Measurements from ENCODE around the gene ULK4.

The ULK4 gene

DNA sequence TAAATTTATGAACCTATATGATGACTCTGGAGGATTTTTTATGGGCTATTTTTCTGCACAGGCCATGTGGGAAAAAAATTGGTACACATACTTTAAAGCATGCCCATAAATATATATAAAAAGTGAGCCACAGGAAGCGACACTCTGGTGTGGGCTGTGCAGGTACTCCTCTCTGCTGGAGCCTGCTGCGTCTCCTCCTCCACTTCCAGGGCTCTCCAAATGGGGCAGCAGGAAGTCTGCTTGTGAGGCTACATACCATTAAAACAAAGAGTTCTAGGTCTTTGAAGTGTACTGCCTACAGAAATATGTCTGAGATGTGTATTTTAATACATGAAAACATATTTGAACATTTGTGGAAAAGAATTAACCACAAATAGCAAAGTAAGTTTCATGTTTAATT lies 627.5 kb downstream of the ULK4 start:
- DNase-seq = no peak

GRCh38 chr3:41331041-41331440 lies 630.9 kb downstream of the ULK4 start:
- no peak for DNase-seq

DNA sequence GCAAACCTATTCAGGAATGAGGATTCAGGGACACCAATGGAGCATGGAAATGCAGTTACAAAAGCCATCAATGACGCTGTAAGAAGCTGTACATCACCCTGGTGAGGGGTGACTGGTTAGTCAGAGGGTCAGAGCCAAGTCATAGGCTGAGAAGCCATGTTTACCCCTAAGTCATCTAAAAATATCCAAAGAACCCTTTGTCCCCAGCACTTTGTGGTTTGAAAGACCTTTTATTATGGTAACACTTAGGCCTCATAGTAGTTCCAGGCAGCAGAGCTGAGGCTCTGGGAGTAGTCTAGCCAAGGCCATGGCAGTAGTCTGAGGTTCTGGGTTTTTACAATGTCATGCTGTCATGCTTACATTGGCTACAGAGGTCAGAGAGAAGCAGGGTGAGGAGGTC lies 631.4 kb downstream of the ULK4 start:
- no peak for DNase-seq

DNA sequence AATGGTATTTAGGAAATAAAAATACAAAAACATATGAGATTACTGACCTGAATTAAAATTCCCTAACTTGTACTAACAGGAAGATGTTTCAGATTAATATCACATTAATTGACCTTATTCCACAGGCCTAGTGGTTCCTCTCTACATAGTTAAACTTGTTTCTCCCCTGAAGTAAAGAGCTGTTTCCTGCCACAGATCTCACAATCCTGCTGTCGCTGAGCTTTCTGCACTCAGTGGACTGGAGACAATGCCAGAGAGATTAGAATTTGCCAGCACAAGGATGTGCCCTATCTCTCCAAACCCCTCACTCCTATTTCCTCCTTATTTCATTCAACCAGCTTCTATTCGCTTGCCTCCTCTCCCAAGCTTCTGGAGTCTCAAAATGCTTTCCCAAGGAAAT lies 632.0 kb downstream of the ULK4 start:
- no peak for DNase-seq

DNA sequence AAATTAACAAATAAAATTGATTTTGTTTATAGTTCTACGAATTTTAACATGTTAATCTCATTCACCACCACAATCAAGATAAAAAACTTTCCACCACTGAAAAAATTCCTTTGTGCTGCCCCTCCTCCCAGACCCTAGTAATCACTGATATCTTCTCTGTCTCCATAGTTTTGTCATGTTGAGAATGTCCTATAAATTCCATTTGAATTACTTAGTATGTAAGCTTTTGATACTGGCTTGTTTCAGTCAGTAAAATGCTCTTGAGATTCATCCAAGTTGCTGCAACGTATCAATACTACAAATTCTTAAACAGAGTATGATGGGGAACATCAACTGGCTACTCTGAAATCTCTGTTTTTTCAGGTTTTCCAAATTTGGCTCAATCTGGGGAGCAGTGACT lies 633.0 kb downstream of the ULK4 start:
- no peak for DNase-seq

DNA sequence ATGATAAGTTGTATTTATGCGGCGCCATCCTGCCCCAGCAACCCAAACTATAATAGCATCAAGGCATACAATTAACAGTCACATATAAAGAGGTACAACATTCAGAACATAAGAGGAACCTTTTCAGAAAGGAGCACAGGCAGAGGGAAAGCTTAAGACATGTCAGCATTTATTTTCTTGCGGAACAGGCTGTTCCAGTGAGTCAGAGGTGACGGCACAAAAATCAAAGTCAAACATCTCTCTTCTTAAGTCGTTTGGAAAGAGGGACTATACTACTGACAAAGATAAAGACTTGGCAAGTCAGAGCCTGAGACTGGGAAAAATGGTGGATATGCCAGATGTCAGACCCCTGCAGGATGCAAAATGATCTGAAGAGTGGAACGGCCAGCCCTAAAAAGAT lies 634.2 kb downstream of the ULK4 start:
- no peak for DNase-seq

- no peak for DNase-seq
These were observed 637.8 kb downstream of the ULK4 start for GRCh38 chr3:41324156-41324475.

DNA sequence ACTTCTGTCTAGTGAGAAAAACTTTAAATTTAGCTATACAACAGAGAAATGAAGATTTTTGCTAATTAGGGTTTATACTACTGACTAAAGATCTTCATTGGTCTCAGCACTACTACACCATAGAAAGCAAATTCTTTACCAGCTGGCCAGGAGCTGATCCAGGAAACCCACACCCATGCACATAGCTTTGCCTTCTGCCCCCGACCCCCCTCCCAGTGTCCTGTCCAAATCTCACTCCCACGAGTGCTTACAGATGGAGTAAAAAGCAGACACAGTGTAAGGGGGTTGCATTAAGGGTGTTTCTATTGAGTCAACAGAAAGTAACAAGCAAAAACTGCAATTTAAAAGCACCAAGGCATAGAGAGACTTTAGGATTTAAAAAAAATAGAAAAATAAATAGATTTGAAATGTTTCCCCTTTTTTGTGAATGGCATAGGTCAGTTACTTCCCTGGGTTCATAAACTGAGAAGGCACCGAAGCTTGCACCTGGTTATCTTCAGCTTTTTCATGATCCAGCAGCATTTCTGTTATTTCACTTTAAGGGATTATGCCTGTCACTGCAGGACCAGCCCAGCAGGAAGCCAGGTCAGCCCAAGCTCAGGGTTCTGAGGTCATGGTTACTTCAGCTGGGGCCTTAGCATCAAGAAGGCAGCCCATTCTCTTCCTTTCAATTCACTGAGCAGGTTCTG lies 638.3 kb downstream of the ULK4 start:
- no peak for DNase-seq

- DNase-seq = no peak
These were observed 640.3 kb downstream of the ULK4 start for GRCh38 chr3:41321642-41321980.

DNA sequence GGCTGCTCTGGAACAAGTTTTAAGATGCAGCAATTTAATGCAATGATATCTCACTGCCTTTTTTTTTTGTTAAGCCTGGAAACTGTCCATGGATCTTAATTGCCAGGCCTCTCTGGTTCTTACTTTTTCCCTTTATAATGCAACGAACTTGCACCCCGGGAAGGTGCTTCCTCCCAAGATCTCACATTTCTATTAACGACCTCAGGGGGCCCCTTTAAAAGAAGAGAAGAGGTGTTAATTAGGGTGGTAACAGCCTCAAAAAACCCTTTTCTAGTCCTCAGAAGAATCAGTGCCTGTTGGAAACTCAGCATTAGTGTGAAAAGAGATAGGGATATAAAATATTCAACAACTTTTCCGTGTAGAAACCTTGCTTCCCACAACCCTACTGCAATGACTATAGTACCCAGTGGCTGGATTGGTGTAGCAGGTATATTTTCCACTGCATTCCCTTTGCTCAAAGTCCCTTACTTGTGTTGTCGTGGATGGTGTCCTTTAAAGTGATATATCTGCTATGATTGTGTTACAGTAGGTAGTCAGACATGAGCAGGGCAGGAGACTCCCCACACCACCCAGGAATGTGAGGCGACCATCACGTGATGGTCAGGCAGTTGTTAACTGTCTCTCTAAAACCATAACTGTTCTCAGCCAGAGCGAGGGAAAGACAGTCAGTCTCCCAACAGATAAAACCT lies 640.8 kb downstream of the ULK4 start:
- DNase-seq = no peak

DNA sequence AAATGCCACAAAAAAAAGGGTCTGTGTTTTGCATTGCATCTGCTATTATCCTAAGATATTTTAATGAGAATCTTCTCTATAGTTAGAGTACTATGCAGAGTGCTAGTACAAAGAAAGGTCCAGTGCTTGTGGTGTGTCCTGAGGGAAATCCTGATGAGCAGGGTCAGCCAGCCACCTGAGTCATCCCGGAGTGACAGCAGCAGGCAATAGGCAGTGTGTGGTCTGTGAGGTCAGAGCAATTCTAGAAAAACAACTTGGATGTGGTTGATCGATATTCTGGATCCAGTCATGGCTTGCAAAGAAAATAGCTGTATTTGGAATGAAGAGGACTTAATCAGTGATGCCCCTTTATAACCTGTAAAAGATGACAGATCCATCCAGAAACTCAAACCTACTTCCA lies 643.4 kb downstream of the ULK4 start:
- DNase-seq = no peak

- DNase-seq = no peak
These were observed 644.2 kb downstream of the ULK4 start for GRCh38 chr3:41317718-41318117.

DNA sequence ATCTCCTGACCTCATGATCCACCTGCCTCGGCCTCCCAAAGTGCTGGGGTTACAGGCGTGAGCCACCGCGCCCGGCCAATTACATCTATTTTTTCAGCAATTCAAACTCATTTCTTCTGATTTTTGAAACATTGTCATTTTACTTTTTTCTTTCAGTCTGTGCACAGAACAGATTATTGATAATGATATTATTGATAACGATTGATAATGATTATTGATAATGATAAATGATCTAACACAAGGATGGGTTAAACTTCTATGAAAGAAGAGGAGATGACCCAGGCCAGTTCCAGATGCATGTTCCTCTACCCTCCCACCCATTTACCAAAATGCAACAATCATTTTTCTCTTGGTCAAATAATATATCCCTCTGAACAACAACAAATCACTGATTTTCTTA lies 644.6 kb downstream of the ULK4 start:
- DNase-seq = no peak

DNA sequence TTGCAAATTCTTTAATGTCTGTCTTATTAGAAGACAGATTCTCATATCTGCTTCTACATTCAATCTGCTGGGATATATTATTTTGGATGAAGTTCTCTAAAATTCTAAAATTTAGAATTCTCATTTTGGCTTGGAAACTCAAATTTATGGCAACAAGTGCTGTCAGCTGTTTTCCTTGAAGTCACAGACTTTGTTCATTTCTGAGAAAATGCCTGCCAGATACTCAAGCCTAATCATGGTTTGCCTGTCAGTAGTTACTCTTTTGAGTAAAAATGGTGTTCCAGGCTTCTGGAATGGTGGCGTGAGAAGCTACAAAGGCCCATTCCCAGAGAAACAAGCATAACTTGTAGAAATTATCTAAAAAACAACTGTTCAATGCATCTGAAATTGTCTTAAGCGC lies 646.8 kb downstream of the ULK4 start:
- DNase-seq = no peak

GRCh38 chr3:41308119-41308518 lies 653.8 kb downstream of the ULK4 start:
- DNase-seq = no peak

- DNase-seq = no peak
These were observed 654.8 kb downstream of the ULK4 start for GRCh38 chr3:41307065-41307464.

DNA sequence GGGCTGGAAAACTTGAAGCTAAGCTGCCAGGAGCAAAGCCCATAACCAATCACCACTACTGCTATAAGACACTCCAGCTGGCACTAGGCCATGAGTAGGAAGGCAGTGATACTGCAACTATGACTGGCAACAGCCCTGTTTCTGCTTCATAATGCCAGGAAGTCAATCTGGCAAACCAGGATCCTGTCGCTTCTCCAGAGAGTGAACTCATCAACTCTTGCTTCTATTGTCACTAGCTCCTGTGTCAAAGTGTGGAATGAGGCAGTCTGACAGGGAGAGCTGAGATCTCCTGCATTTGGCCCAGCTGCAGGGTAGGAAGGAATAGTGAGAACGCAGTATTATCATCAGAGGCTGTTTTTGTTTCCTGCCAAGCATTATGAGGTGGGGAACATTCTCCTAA lies 657.3 kb downstream of the ULK4 start:
- DNase-seq = no peak

DNA sequence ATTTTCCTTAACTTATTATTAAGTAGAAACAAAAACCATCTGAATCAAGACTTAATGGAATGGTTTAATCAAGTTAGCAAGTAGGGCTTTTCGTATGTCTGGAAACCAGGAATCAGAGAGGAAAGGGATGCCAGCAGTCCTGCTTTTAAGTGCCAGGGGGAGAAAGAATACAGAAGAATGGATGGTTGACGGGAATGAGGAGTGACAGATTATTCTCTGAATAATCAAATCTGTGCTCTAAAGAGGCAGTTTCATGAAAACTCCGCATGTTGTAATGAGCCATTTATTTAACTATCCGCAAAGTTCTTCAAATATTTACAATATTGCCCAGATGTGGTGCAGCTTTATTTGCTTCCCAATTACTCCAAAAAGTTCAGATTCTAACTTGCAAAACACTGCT lies 659.6 kb downstream of the ULK4 start:
- DNase-seq = no peak

DNA sequence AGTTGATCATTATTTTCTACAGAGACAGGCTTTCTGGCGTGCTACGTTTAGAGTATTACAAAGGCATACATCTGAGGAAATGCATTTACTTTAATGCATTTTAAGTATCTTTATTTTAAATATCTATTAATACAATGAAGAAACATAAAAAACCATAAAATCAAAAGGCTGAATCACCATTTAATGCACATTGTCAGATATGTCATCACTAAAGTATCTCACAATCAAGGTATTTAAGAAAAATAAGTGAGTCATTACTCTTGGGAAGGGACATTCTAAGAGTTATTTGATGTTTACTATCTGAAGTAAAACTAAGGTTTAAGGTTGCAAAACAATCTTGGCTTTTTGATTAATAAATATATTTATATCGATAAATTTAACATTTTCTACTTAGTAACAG lies 660.4 kb downstream of the ULK4 start:
- no peak for DNase-seq

DNA sequence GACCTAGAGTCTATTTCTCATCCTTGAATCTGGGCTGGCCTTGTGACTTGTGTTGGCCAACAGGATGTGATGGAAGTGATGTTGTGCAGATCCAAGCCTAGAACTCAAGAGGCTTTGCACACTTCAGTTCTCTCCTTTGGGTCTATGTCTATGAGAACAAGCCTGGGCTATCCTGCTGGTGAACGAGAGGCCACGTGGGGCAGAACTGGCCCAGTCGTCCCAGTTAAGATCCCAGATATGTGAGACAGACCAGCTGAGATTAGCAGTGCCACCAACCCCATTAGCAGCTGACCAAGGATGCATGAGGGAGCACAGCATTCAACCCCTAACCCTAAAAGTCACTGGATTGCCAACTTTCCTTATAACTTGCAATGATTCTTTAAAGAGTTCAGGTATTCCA lies 662.9 kb downstream of the ULK4 start:
- no peak for DNase-seq

DNA sequence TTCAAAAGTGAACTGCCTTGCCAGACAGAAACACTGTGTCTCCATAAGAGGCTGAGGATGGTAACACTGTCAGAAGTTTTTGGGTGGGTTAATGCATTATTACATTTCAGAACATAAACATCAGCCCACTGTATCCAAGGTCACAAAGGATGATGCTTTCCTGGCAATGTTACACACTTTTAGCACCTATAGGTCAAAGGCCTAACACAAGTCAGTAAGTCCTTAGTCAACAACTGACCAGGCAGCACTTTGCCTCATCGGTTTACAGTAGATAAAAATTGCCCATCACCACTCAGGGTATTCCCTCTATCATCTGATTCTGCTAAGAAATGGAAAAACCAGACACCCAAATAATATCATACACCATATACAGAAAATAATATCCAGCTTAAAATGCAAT lies 664.2 kb downstream of the ULK4 start:
- DNase-seq = no peak

DNA sequence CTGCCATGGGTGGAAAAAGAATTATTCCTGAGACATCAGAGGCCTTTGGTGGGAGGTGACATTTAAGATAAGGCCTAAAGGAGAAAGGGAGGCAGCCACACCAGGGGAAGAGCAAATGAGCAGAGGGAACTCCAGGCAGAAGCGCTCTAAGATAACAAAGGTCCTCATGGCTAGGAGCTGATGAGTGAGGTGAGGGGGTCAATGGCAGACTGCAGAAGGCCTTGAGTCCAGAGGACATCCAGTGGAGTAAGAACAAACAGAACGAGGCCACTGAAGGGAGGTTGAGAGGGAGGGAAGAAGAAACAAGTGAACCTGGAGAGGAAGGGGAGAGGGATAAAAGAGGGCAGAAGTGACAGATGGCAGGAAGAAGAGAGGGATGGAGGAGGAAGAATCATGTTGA lies 665.3 kb downstream of the ULK4 start:
- no peak for DNase-seq

DNA sequence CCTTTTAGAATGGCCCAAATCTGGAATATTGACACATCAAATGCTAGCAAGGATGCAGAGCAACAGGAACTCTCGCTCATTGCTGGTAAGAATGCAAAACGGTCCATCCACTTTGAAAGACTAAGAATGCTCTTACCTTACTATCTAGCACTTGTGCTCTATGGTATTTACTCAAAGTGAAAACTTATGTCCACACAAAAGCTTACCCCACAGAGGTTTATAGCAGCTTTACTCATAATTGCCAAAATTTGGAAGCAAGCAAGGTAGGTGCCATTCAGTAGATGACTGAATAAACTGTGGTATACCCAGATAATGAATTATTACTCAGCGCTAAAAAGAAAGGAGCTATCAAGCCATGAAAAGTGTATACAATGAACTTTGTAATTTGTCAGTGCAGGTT lies 666.2 kb downstream of the ULK4 start:
- no peak for DNase-seq

- DNase-seq = no peak
These were observed 668.7 kb downstream of the ULK4 start for GRCh38 chr3:41293169-41293681.

- no peak for DNase-seq
These were observed 671.2 kb downstream of the ULK4 start for GRCh38 chr3:41290736-41291135.
